Lower leg skin (tissue), 3 donors: ENCODE data around the gene LMO3.

ENCODE experiments used
- POLR2A ChIP-seq, 2 donors: fragments of 450-650 bp; IDR thresholded peaks; one replicate each; pipeline ENCODE4 v1.6.1; 2016 to 2017; ENCODE audit warnings: antibody characterized with exemption in 2 of 2, mild to moderate bottlenecking in 1 of 2, moderate library complexity in 1 of 2
- TF ChIP-seq, protein P1 (sequence below), 3 donors: fragments of 450-650 bp; IDR thresholded peaks; one replicate each; pipeline ENCODE4 v1.5.1; 2016; ENCODE audit warnings: antibody characterized with exemption in 3 of 3, mild to moderate bottlenecking in 3 of 3, moderate library complexity in 2 of 3

DNA sequence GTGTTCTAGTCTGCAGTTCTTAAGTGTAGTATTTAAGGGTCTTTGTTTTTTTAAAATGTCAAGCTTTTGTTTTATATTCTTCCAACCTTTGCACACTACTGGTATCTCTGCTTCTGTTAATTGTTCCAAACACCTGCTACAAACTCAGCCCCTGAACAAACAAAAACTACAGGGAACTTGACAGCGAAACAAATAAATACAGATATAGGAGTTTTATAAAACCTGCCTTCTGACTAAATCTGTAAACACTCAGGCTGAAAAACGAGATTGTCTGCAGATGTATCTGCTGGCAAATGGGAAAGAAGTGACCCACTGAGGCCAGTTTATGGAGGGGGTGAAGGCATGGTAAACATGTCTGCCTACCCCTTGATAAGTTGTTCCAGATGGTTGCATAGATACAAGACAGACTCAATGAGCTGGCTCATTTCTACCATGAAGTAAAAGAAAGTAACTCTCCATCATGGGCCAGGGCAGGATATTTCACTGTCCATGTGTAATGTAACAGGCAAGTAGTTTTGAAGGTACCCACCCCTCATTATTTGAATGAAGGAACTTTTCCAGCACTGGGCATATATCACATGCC, 75.6 kb downstream of the LMO3 start:
- TF ChIP-seq POLR2A (IDR thresholded peaks at IDR 0.05) = no peak
- TF ChIP-seq, protein P1, sequence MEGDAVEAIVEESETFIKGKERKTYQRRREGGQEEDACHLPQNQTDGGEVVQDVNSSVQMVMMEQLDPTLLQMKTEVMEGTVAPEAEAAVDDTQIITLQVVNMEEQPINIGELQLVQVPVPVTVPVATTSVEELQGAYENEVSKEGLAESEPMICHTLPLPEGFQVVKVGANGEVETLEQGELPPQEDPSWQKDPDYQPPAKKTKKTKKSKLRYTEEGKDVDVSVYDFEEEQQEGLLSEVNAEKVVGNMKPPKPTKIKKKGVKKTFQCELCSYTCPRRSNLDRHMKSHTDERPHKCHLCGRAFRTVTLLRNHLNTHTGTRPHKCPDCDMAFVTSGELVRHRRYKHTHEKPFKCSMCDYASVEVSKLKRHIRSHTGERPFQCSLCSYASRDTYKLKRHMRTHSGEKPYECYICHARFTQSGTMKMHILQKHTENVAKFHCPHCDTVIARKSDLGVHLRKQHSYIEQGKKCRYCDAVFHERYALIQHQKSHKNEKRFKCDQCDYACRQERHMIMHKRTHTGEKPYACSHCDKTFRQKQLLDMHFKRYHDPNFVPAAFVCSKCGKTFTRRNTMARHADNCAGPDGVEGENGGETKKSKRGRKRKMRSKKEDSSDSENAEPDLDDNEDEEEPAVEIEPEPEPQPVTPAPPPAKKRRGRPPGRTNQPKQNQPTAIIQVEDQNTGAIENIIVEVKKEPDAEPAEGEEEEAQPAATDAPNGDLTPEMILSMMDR (IDR thresholded peaks at IDR 0.05) = no peak
